Measurements from ENCODE around the gene CD52.
A peak's percentile ranks its signal among the peaks of the same experiment; 100 is the strongest.

The CD52 gene

GRCh38 chr1:26367441-26367840, 49.7 kb downstream of the CD52 start (continued):
- TF ChIP-seq PATZ1 (tag by site-specific recombination; IDR thresholded peaks at IDR 0.05) = no peak
- TF ChIP-seq ZNF777 (tag by site-specific recombination; IDR thresholded peaks at IDR 0.05; ENCODE audit: borderline replicate concordance) = no peak
- TF ChIP-seq HOXD13 (CRISPR knock-in tag; IDR thresholded peaks at IDR 0.05; ENCODE audit: borderline replicate concordance) = no peak
- TF ChIP-seq ZNF558 (tag by site-specific recombination; IDR thresholded peaks at IDR 0.05) = no peak
- no peak for TF ChIP-seq ZNF146 (tag by site-specific recombination; IDR thresholded peaks at IDR 0.05)

GRCh38 chr1:26368006-26368405, 50.2 kb downstream of the CD52 start:
- Histone ChIP-seq H3K27ac (ENCODE audit: extremely low read depth, low read depth, low read length) (no peak overlapping the region), H3K4me3 (ENCODE audit: low read depth, low read length) (no peak overlapping the region), H3K9me3 (ENCODE audit: control insufficient read depth, insufficient read depth, low read depth, low read length) (no peaks in the 10 kb centered on the region), H3K4me1 (ENCODE audit: control insufficient read depth, insufficient read depth, low read length) (no peaks in the 10 kb centered on the region), H3K36me3 (ENCODE audit: control insufficient read depth in 2 of 2, insufficient read depth in 1 of 2, low read length in 2 of 2) (no peaks in the 10 kb centered on the region)
- POLR2A ChIA-PET = no interaction called here
- CTCF ChIA-PET = no interaction called here
- TF ChIP-seq ZNF660 (tag by site-specific recombination; IDR thresholded peaks at IDR 0.05) = no peak
- TF ChIP-seq MZF1 (tag by site-specific recombination; IDR thresholded peaks at IDR 0.05; ENCODE audit: borderline replicate concordance) = no peak
- no peak for TF ChIP-seq ZIC2 (tag by site-specific recombination; IDR thresholded peaks at IDR 0.05)
- no peak for TF ChIP-seq ZNF571 (tag by site-specific recombination; IDR thresholded peaks at IDR 0.05)
- no peak for TF ChIP-seq ZNF76 (tag by site-specific recombination; IDR thresholded peaks at IDR 0.05; ENCODE audit: borderline replicate concordance, low read depth)
- TF ChIP-seq KLF8 (tag by site-specific recombination; IDR thresholded peaks at IDR 0.05) = no peak
- TF ChIP-seq ZNF629 (tag by site-specific recombination; IDR thresholded peaks at IDR 0.05) = no peak
- no peak for TF ChIP-seq ZNF549 (tag by site-specific recombination; IDR thresholded peaks at IDR 0.05)
- TF ChIP-seq ZBTB20 (tag by site-specific recombination; IDR thresholded peaks at IDR 0.05) = no peak
- no peak for TF ChIP-seq HOXC10 (CRISPR knock-in tag; IDR thresholded peaks at IDR 0.05)
- no peak for TF ChIP-seq ZNF404 (tag by site-specific recombination; IDR thresholded peaks at IDR 0.05)
- no peak for TF ChIP-seq ZNF324 (tag by site-specific recombination; IDR thresholded peaks at IDR 0.05)
- no peak for TF ChIP-seq ZNF121 (tag by site-specific recombination; IDR thresholded peaks at IDR 0.05)
- no peak for TF ChIP-seq ZSCAN5A (tag by site-specific recombination; IDR thresholded peaks at IDR 0.05)
- TF ChIP-seq ZNF624 (tag by site-specific recombination; IDR thresholded peaks at IDR 0.05) = no peak
- TF ChIP-seq ZNF114 (tag by site-specific recombination; IDR thresholded peaks at IDR 0.05) = no peak
- no peak for TF ChIP-seq KLF9 (tag by site-specific recombination; IDR thresholded peaks at IDR 0.05; ENCODE audit: low read depth)

GRCh38 chr1:26368486-26368885, 50.7 kb downstream of the CD52 start:
- no peaks in the 10 kb centered on the region for H3K4me1 ChIP-seq (ENCODE audit: control insufficient read depth, insufficient read depth, low read length)
- POLR2A ChIA-PET = no interaction called here
- H3K9me3 ChIP-seq (ENCODE audit: control insufficient read depth, insufficient read depth, low read depth, low read length) = no peaks in the 10 kb centered on the region
- CTCF ChIA-PET = interaction anchor here (0.6 to 1.8 kb wide), 2 partner anchors 47 to 135 kb away, joined by 3 to 7 read pairs; partner anchors contain the start of gene CEP85
- no peak overlapping the region for H3K4me3 ChIP-seq (ENCODE audit: low read depth, low read length)
- TF ChIP-seq ZNF10 (tag by site-specific recombination; IDR thresholded peaks at IDR 0.05) (no peak), ZNF121 (tag by site-specific recombination; IDR thresholded peaks at IDR 0.05) (0 out of 2 replicates have a peak, but pooled peaks have one; percentile 16)
- H3K27ac ChIP-seq (ENCODE audit: extremely low read depth, low read depth, low read length) = no peak overlapping the region
- no peaks in the 10 kb centered on the region for H3K36me3 ChIP-seq (ENCODE audit: control insufficient read depth in 2 of 2, insufficient read depth in 1 of 2, low read length in 2 of 2)

Data from HEK293 (cell line).